Measurements from ENCODE around the gene ST14.

DNA sequence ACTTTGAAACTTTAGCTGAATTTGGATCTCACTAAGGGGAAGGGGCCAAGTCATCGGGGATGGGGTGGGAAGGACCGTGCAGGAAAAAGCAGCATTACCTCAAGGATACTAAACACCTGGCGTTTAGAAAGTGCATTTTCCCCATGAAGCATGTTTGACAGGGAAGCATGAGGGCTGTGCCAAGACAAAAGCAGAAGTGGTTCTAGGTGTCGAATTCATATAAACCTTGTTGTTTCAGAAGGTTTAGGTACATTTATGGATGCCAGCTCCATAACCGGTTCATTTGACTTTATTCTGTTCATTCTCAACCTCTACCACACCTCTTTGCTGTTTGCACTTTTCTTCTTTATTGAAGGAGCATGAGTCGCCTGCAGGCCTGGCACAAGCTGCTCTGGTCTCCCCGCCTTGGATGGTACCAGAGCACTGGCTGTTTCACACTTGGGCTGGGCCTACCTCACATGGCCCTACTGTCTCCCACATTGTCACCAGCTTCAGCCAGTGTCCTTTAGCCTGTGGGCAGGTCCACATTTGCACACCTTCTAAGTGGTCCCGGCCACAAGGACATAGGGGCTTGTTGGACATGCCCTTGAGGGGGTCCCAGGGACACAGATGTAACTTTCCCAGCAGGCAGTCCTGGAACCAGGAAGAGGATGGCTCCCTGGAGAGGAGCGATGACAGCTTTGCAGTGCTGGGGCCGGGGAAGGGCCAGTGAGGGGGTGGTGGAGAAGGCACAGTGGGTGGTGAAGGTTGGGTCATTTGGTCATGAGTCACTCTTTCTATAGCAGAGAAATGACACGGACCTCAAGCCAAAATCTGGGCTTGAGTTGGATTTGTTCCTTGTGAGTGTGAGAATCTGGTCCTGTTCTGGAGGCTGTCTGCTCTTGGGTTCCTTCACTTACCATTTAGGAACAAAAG is 3.2 kb upstream of the ST14 start:
- TF ChIP-seq POLR2AphosphoS5 (IDR thresholded peaks at IDR 0.05; ENCODE audit: low read depth, low read length) (no peak), SIN3A (IDR thresholded peaks at IDR 0.05; ENCODE audit: borderline replicate concordance, insufficient read depth, low read depth, low read length) (no peak), TCF7L2 (IDR thresholded peaks at IDR 0.05; ENCODE audit: low read depth, low read length) (no peak)
- TF ChIP-seq, protein P1, sequence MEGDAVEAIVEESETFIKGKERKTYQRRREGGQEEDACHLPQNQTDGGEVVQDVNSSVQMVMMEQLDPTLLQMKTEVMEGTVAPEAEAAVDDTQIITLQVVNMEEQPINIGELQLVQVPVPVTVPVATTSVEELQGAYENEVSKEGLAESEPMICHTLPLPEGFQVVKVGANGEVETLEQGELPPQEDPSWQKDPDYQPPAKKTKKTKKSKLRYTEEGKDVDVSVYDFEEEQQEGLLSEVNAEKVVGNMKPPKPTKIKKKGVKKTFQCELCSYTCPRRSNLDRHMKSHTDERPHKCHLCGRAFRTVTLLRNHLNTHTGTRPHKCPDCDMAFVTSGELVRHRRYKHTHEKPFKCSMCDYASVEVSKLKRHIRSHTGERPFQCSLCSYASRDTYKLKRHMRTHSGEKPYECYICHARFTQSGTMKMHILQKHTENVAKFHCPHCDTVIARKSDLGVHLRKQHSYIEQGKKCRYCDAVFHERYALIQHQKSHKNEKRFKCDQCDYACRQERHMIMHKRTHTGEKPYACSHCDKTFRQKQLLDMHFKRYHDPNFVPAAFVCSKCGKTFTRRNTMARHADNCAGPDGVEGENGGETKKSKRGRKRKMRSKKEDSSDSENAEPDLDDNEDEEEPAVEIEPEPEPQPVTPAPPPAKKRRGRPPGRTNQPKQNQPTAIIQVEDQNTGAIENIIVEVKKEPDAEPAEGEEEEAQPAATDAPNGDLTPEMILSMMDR (IDR thresholded peaks at IDR 0.05): no peak
- TF ChIP-seq, protein P2, sequence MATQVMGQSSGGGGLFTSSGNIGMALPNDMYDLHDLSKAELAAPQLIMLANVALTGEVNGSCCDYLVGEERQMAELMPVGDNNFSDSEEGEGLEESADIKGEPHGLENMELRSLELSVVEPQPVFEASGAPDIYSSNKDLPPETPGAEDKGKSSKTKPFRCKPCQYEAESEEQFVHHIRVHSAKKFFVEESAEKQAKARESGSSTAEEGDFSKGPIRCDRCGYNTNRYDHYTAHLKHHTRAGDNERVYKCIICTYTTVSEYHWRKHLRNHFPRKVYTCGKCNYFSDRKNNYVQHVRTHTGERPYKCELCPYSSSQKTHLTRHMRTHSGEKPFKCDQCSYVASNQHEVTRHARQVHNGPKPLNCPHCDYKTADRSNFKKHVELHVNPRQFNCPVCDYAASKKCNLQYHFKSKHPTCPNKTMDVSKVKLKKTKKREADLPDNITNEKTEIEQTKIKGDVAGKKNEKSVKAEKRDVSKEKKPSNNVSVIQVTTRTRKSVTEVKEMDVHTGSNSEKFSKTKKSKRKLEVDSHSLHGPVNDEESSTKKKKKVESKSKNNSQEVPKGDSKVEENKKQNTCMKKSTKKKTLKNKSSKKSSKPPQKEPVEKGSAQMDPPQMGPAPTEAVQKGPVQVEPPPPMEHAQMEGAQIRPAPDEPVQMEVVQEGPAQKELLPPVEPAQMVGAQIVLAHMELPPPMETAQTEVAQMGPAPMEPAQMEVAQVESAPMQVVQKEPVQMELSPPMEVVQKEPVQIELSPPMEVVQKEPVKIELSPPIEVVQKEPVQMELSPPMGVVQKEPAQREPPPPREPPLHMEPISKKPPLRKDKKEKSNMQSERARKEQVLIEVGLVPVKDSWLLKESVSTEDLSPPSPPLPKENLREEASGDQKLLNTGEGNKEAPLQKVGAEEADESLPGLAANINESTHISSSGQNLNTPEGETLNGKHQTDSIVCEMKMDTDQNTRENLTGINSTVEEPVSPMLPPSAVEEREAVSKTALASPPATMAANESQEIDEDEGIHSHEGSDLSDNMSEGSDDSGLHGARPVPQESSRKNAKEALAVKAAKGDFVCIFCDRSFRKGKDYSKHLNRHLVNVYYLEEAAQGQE (IDR thresholded peaks at IDR 0.05; ENCODE audit: insufficient read depth in 1 of 2, low read depth in 2 of 2, low read length in 1 of 2): no peak
